Omental fat pad (tissue), 4 donors: ENCODE results near the gene ADAP1. TPM values are rescaled to one million over a fixed set of nuclear protein-coding genes. Genes with fewer than 3 reads are reported as not detected.

Experiments used
- ATAC-seq: fragments of 150-250 bp; one replicate; pipeline ENCODE4 v1.9.1; 2016; ENCODE audit warnings: mild to moderate bottlenecking, moderate library complexity; ENCODE audit not compliant: low FRiP score
- DNase-seq: peaks from one replicate; pipeline ENCODE4 v3.0.0-alpha.2; 2019; ENCODE audit warnings: low spot score
- CTCF ChIP-seq, 3 donors: fragments of 450-650 bp; IDR thresholded peaks; one replicate each; pipeline ENCODE4 v1.5.1; 2016 to 2017; ENCODE audit warnings: antibody characterized with exemption in 3 of 3, mild to moderate bottlenecking in 3 of 3, moderate library complexity in 2 of 3
- total RNA-seq, 4 donors: library from RNA; depleted of rRNA; stranded (reverse); fragments of >200 nt; gene quantifications; one replicate each; pipeline ENCODE4 v1.1.0, GENCODE V29; 2016

ADAP1 gene
- total RNA-seq, 4 donors from 2014 or later, result 6.7 to 21.7 (median 14.4) TPM

- ATAC-seq, result no peak
- no peak for TF ChIP-seq CTCF (IDR thresholded peaks at IDR 0.05)
- no peak for DNase-seq
Measured at GRCh38 chr7:919114-919442, 35.4 kb downstream of the ADAP1 start.

GRCh38 chr7:918441-919113 is 35.9 kb downstream of the ADAP1 start:
- DNase-seq (no peak), ATAC-seq (no peak)

GRCh38 chr7:918118-918425 is 36.4 kb downstream of the ADAP1 start:
- DNase-seq, result no peak
- ATAC-seq, result no peak

More at GRCh38 chr7:918441-919113, 35.9 kb downstream of the ADAP1 start:
- no peak for TF ChIP-seq CTCF (IDR thresholded peaks at IDR 0.05)

GRCh38 chr7:917255-918117 is 37.0 kb downstream of the ADAP1 start:
- DNase-seq (no peak), ATAC-seq (no peak)
- TF ChIP-seq CTCF (IDR thresholded peaks at IDR 0.05), result no peak

More at GRCh38 chr7:918118-918425, 36.4 kb downstream of the ADAP1 start:
- TF ChIP-seq CTCF (IDR thresholded peaks at IDR 0.05), result no peak

- no peak for ATAC-seq
- no peak for DNase-seq
- TF ChIP-seq CTCF (IDR thresholded peaks at IDR 0.05), result no peak
Measured at GRCh38 chr7:916291-916941, 38.1 kb downstream of the ADAP1 start.

GRCh38 chr7:915291-916218 is 38.9 kb downstream of the ADAP1 start:
- ATAC-seq, result no peak
- no peak for TF ChIP-seq CTCF (IDR thresholded peaks at IDR 0.05)

More at GRCh38 chr7:915291-916218, 38.9 kb downstream of the ADAP1 start:
- DNase-seq, result no peak
